ENCODE results near the gene SLC22A9.

Gene SLC22A9

GRCh38 chr11:63445118-63445517, 75.5 kb downstream of the SLC22A9 start:
- DNase-seq (ENCODE audit: low read depth), result no peak

GRCh38 chr11:63445720-63446119, 76.1 kb downstream of the SLC22A9 start:
- no peak for DNase-seq (ENCODE audit: low read depth)

GRCh38 chr11:63448646-63449045, 79.1 kb downstream of the SLC22A9 start:
- no peak for DNase-seq (ENCODE audit: low read depth)

- no peak for DNase-seq (ENCODE audit: low read depth)
Measured at GRCh38 chr11:63459586-63459985, 90.0 kb downstream of the SLC22A9 start.
